Esophagus (tissue), 2 donors: ENCODE results near the gene APOB. TPM values are rescaled to one million over a fixed set of nuclear protein-coding genes. Genes with fewer than 3 reads are reported as not detected.

ENCODE experiments used
- H3K27ac ChIP-seq, 2 donors: one replicate each; pipeline ENCODE4 v1.5.1; 2013; ENCODE audit warnings: low read depth in 2 of 2, mild to moderate bottlenecking in 2 of 2, inconsistent platforms in 1 of 2, low read length in 1 of 2, moderate library complexity in 1 of 2
- H3K27me3 ChIP-seq, 2 donors: one replicate each; pipeline ENCODE4 v1.6.1; 2013; ENCODE audit warnings: low read length in 2 of 2, control low read depth in 1 of 2, mild to moderate bottlenecking in 1 of 2; ENCODE audit not compliant: insufficient read depth in 2 of 2, control insufficient read depth in 1 of 2
- H3K36me3 ChIP-seq, 2 donors: one replicate each; pipeline ENCODE4 v1.6.1; 2013; ENCODE audit warnings: low read length in 1 of 2; ENCODE audit not compliant: control insufficient read depth in 2 of 2, insufficient read depth in 2 of 2
- H3K4me1 ChIP-seq, 2 donors: one replicate each; pipeline ENCODE4 v1.6.1; 2013; ENCODE audit warnings: low read length in 1 of 2; ENCODE audit not compliant: control insufficient read depth in 2 of 2, insufficient read depth in 2 of 2
- H3K4me3 ChIP-seq, 2 donors: one replicate each; pipeline ENCODE4 v1.5.1; 2013; ENCODE audit warnings: low read length in 2 of 2, mild to moderate bottlenecking in 2 of 2, low read depth in 1 of 2, moderate library complexity in 1 of 2
- H3K9me3 ChIP-seq, 2 donors: one replicate each; pipeline ENCODE4 v1.6.1; 2013; ENCODE audit warnings: mild to moderate bottlenecking in 2 of 2, low read depth in 1 of 2, low read length in 1 of 2, moderate library complexity in 1 of 2; ENCODE audit not compliant: control insufficient read depth in 2 of 2, insufficient read depth in 1 of 2
- WGBS, 2 donors: extraction: QIAGEN DNeasy Blood & Tissue Kit; methylation state at CpG; one replicate each; pipeline ENCODE4 v1.1.7; 2013; 5-methylcytosine and 5-hydroxymethylcytosine counted together
- polyA plus RNA-seq, 2 donors: library from polyadenylated mRNA; stranded (reverse); fragments of 200-250 nt; gene quantifications; one replicate each; pipeline ENCODE4 v1.2.3, GENCODE V29; 2013
- donor health status: healthy with polysubstance abuse.
- donor health status: Bipolar disorder and iron deficiency.

Gene APOB
- polyA plus RNA-seq, 2 donors: 0.02 TPM

GRCh38 chr2:21026479-21027282, 17.2 kb downstream of the APOB start:
- Histone ChIP-seq H3K27ac (no peak overlapping the region), H3K4me1 (no peaks in the 10 kb centered on the region), H3K4me3 (no peak overlapping the region), H3K27me3 (no peaks in the 10 kb centered on the region), H3K9me3 (no peaks in the 10 kb centered on the region), H3K36me3 (no peaks in the 10 kb centered on the region)

- Histone ChIP-seq H3K4me1 (no peaks in the 10 kb centered on the region), H3K9me3 (no peaks in the 10 kb centered on the region), H3K27me3 (no peaks in the 10 kb centered on the region), H3K4me3 (no peak overlapping the region), H3K36me3 (no peaks in the 10 kb centered on the region), H3K27ac (no peak overlapping the region)
- 79 to 84% methylated on average over 11 of the region's 11 CpGs for WGBS, 2 donors
These were observed 18.0 kb downstream of the APOB start for GRCh38 chr2:21025690-21026478.

- no peak overlapping the region for H3K4me3 ChIP-seq
- no peak overlapping the region for H3K27ac ChIP-seq
- no peaks in the 10 kb centered on the region for H3K36me3 ChIP-seq
- H3K27me3 ChIP-seq: no peaks in the 10 kb centered on the region
- no peaks in the 10 kb centered on the region for H3K9me3 ChIP-seq
- no peaks in the 10 kb centered on the region for H3K4me1 ChIP-seq
- 91 to 92% methylated on average over 7 of the region's 7 CpGs for WGBS, 2 donors
These were observed 19.0 kb downstream of the APOB start for GRCh38 chr2:21024722-21025389.

GRCh38 chr2:21024198-21024597, 19.7 kb downstream of the APOB start:
- Histone ChIP-seq H3K4me1 (no peaks in the 10 kb centered on the region), H3K9me3 (no peaks in the 10 kb centered on the region), H3K27ac (no peak overlapping the region), H3K36me3 (no peaks in the 10 kb centered on the region), H3K4me3 (no peak overlapping the region), H3K27me3 (no peaks in the 10 kb centered on the region)
- WGBS, 2 donors: 84 to 86% methylated on average over 5 of the region's 5 CpGs

GRCh38 chr2:21023419-21024181, 20.3 kb downstream of the APOB start:
- Histone ChIP-seq H3K27me3 (no peaks in the 10 kb centered on the region), H3K27ac (no peak overlapping the region), H3K4me1 (no peaks in the 10 kb centered on the region), H3K36me3 (no peaks in the 10 kb centered on the region), H3K9me3 (no peaks in the 10 kb centered on the region), H3K4me3 (no peak overlapping the region)
- 84 to 89% methylated on average over 4 of the region's 4 CpGs for WGBS, 2 donors

- H3K36me3 ChIP-seq: no peaks in the 10 kb centered on the region
- WGBS, 2 donors: 87 to 88% methylated on average over 8 of the region's 8 CpGs
These were observed 21.0 kb downstream of the APOB start for GRCh38 chr2:21022792-21023367.

GRCh38 chr2:21021430-21021829, 22.4 kb downstream of the APOB start:
- H3K9me3 ChIP-seq: no peaks in the 10 kb centered on the region
- 82 to 97% methylated on average over 1 of the region's 1 CpG for WGBS, 2 donors

More at GRCh38 chr2:21022792-21023367, 21.0 kb downstream of the APOB start:
- H3K9me3 ChIP-seq: no peaks in the 10 kb centered on the region
- H3K27me3 ChIP-seq: no peaks in the 10 kb centered on the region
- H3K4me1 ChIP-seq: no peaks in the 10 kb centered on the region
- no peak overlapping the region for H3K27ac ChIP-seq
- H3K4me3 ChIP-seq: no peak overlapping the region

GRCh38 chr2:21020668-21021288, 23.1 kb downstream of the APOB start:
- Histone ChIP-seq H3K9me3 (no peaks in the 10 kb centered on the region), H3K36me3 (no peaks in the 10 kb centered on the region), H3K4me3 (no peak overlapping the region), H3K27ac (no peak overlapping the region), H3K4me1 (no peaks in the 10 kb centered on the region), H3K27me3 (no peaks in the 10 kb centered on the region)
- 93 to 96% methylated on average over 2 of the region's 2 CpGs for WGBS, 2 donors

More at GRCh38 chr2:21021430-21021829, 22.4 kb downstream of the APOB start:
- Histone ChIP-seq H3K4me3 (no peak overlapping the region), H3K36me3 (no peaks in the 10 kb centered on the region), H3K27me3 (no peaks in the 10 kb centered on the region), H3K4me1 (no peaks in the 10 kb centered on the region), H3K27ac (no peak overlapping the region)
